ENCODE measurements around the gene ENDOD1.

Gene ENDOD1

DNA sequence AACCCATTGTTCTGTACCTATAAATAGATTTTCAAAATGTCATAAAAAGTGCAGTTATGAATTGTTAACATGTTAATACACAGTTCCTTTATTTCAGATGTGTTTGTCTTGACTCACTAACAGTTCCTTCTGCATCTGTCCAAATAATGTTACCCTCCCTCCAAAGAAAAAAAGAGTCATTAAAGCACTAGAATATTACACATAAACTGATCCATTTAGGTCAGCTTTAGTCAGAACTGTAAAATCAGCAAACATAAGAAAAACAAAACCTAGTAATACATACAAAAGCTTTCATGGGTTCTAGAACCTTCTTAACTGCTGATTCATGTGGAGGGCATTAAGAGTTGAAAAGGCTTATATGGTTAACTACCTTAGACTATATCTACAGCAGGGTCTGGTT is 76.0 kb downstream of the ENDOD1 start:
- no peak overlapping the region for H3K4me3 ChIP-seq (ENCODE audit: low read depth, low read length)
- TF ChIP-seq, protein P1, sequence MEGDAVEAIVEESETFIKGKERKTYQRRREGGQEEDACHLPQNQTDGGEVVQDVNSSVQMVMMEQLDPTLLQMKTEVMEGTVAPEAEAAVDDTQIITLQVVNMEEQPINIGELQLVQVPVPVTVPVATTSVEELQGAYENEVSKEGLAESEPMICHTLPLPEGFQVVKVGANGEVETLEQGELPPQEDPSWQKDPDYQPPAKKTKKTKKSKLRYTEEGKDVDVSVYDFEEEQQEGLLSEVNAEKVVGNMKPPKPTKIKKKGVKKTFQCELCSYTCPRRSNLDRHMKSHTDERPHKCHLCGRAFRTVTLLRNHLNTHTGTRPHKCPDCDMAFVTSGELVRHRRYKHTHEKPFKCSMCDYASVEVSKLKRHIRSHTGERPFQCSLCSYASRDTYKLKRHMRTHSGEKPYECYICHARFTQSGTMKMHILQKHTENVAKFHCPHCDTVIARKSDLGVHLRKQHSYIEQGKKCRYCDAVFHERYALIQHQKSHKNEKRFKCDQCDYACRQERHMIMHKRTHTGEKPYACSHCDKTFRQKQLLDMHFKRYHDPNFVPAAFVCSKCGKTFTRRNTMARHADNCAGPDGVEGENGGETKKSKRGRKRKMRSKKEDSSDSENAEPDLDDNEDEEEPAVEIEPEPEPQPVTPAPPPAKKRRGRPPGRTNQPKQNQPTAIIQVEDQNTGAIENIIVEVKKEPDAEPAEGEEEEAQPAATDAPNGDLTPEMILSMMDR (conservative IDR thresholded peaks at IDR 0.05; ENCODE audit: low read depth, low read length), result no peak
- DNase-seq (ENCODE audit: low read depth), result no peak

DNA sequence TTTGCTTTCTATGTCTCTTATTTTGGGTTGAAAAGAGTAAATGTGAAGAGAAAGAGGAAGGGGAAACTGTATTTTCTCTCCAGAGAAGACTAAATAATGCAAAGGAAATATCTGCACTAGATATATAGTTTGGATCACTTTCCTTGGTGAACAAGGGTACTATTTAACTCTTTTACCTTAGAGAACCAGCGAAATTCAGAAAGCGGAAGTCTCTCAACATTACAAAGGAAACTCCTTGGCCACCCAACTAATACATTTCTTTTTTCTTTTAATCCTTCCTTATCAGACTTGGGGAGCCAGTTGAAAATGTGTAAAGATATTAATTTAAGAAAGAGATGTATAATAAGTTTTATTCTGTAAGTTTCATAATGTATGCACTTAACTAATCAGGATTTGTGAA is 77.1 kb downstream of the ENDOD1 start:
- no peak for DNase-seq (ENCODE audit: low read depth)
- TF ChIP-seq, protein P1 (conservative IDR thresholded peaks at IDR 0.05; ENCODE audit: low read depth, low read length), result no peak
- no peak overlapping the region for H3K4me3 ChIP-seq (ENCODE audit: low read depth, low read length)

GRCh38 chr11:95170294-95170693 is 80.6 kb downstream of the ENDOD1 start:
- DNase-seq (ENCODE audit: low read depth), result no peak
- H3K4me3 ChIP-seq (ENCODE audit: low read depth, low read length), result no peak overlapping the region
- TF ChIP-seq, protein P1 (conservative IDR thresholded peaks at IDR 0.05; ENCODE audit: low read depth, low read length), result no peak

GRCh38 chr11:95175818-95176380 is 86.3 kb downstream of the ENDOD1 start:
- no peak overlapping the region for H3K4me3 ChIP-seq (ENCODE audit: low read depth, low read length)
- no peak for DNase-seq (ENCODE audit: low read depth)
- TF ChIP-seq, protein P1 (conservative IDR thresholded peaks at IDR 0.05; ENCODE audit: low read depth, low read length), result no peak

Measured in choroid plexus epithelial cell (primary cell).